Liver (tissue), 9 donors: ENCODE data around the gene TANC1. TPM values are rescaled to one million over a fixed set of nuclear protein-coding genes. Genes with fewer than 3 reads are reported as not detected.

Experiments
- DNase-seq: peaks from one replicate; pipeline ENCODE4 v3.0.0-alpha.2; 2017; ENCODE audit warnings: low spot score
- H3K27ac ChIP-seq, 2 donors: one replicate each; pipeline ENCODE4 v1.7.0; 2013; ENCODE audit warnings: inconsistent platforms in 2 of 2, low read length in 2 of 2, control low read depth in 1 of 2, low read depth in 1 of 2, mild to moderate bottlenecking in 1 of 2
- H3K27me3 ChIP-seq, 4 donors: one replicate each; pipeline versions ENCODE4 v1.6.1 to v1.7.0; 2013; ENCODE audit warnings: low read length in 3 of 4, inconsistent platforms in 1 of 4, mild to moderate bottlenecking in 1 of 4, moderate library complexity in 1 of 4; ENCODE audit not compliant: control insufficient read depth in 4 of 4, insufficient read depth in 4 of 4
- H3K36me3 ChIP-seq, 4 donors: one replicate each; pipeline versions ENCODE4 v1.6.1 to v1.7.0; 2013; ENCODE audit warnings: low read length in 3 of 4, mild to moderate bottlenecking in 3 of 4, low read depth in 1 of 4, moderate library complexity in 1 of 4; ENCODE audit not compliant: control insufficient read depth in 4 of 4, insufficient read depth in 3 of 4
- H3K4me1 ChIP-seq, 4 donors: one replicate each; pipeline versions ENCODE4 v1.6.1 to v1.7.0; 2013; ENCODE audit warnings: low read length in 3 of 4, mild to moderate bottlenecking in 3 of 4, moderate library complexity in 1 of 4; ENCODE audit not compliant: control insufficient read depth in 4 of 4, insufficient read depth in 4 of 4
- H3K4me3 ChIP-seq, 3 donors: one replicate each; pipeline versions ENCODE4 v1.6.1 to v1.7.0; 2013; ENCODE audit warnings: low read length in 3 of 3, control low read depth in 1 of 3, low read depth in 1 of 3, mild to moderate bottlenecking in 1 of 3
- H3K9ac ChIP-seq, 2 donors: one replicate each; pipeline ENCODE4 v1.7.0; 2013; ENCODE audit warnings: low read length in 2 of 2, mild to moderate bottlenecking in 2 of 2, moderate library complexity in 2 of 2, control low read depth in 1 of 2, low read depth in 1 of 2
- H3K9me3 ChIP-seq, 4 donors: one replicate each; pipeline versions ENCODE4 v1.6.1 to v1.7.0; 2013; ENCODE audit warnings: low read length in 3 of 4; ENCODE audit not compliant: control insufficient read depth in 4 of 4
- ATF3 ChIP-seq: IDR thresholded peaks from 2 replicates; pipeline ENCODE4 v1.6.1; 2016; ENCODE audit warnings: antibody characterized with exemption
- CTCF ChIP-seq: fragments of 150-350 bp; IDR thresholded peaks from 2 replicates; pipeline ENCODE4 v1.5.1; 2017; ENCODE audit warnings: improper control_type of control experiment, low read depth, low read length; ENCODE audit not compliant: missing input control
- EGR1 ChIP-seq, 2 donors: IDR thresholded peaks; 2 replicates each; pipeline ENCODE4 v1.6.1; 2016 to 2018; ENCODE audit warnings: antibody characterized with exemption in 2 of 2, low read depth in 2 of 2
- FOXA1 ChIP-seq: IDR thresholded peaks from 2 replicates; pipeline ENCODE4 v1.6.1; 2016; ENCODE audit warnings: antibody characterized with exemption
- FOXA2 ChIP-seq: IDR thresholded peaks from 2 replicates; pipeline ENCODE4 v1.6.1; 2016; ENCODE audit warnings: antibody characterized with exemption
- GABPA ChIP-seq, 2 donors: IDR thresholded peaks in 1 of 2; conservative IDR thresholded peaks in 1 of 2; 2 replicates each; pipeline ENCODE4 v1.6.1; 2016; ENCODE audit warnings: antibody characterized with exemption in 2 of 2, mild to moderate bottlenecking in 1 of 2, moderate library complexity in 1 of 2
- HNF4A ChIP-seq, 2 donors: conservative IDR thresholded peaks; 2 replicates each; pipeline ENCODE4 v1.6.1; 2016; ENCODE audit warnings: antibody characterized with exemption in 2 of 2, mild to moderate bottlenecking in 2 of 2
- HNF4G ChIP-seq: IDR thresholded peaks from 2 replicates; pipeline ENCODE4 v1.6.1; 2016; ENCODE audit warnings: antibody characterized with exemption
- JUND ChIP-seq, 2 donors: IDR thresholded peaks; 2 replicates each; pipeline ENCODE4 v1.6.1; 2016; ENCODE audit warnings: antibody characterized with exemption in 2 of 2
- MAX ChIP-seq: IDR thresholded peaks from 2 replicates; pipeline ENCODE4 v1.6.1; 2016; ENCODE audit warnings: antibody characterized with exemption
- NR2F2 ChIP-seq: IDR thresholded peaks from 2 replicates; pipeline ENCODE4 v1.6.1; 2016; ENCODE audit warnings: antibody characterized with exemption
- RAD21 ChIP-seq, 2 donors: IDR thresholded peaks; 2 replicates each; pipeline ENCODE4 v1.6.1; 2016; ENCODE audit warnings: antibody characterized with exemption in 2 of 2, mild to moderate bottlenecking in 2 of 2
- REST ChIP-seq: IDR thresholded peaks from 2 replicates; pipeline ENCODE4 v1.6.1; 2016; ENCODE audit warnings: antibody characterized with exemption, mild to moderate bottlenecking
- RXRA ChIP-seq, 2 donors: IDR thresholded peaks; 2 replicates each; pipeline ENCODE4 v1.6.1; 2017 to 2018; ENCODE audit warnings: antibody characterized with exemption in 2 of 2, mild to moderate bottlenecking in 1 of 2
- SP1 ChIP-seq: IDR thresholded peaks from 2 replicates; pipeline ENCODE4 v1.6.1; 2018; ENCODE audit warnings: antibody characterized with exemption, mild to moderate bottlenecking
- TAF1 ChIP-seq: conservative IDR thresholded peaks from 2 replicates; pipeline ENCODE4 v1.6.1; 2016; ENCODE audit warnings: antibody characterized with exemption, mild to moderate bottlenecking
- YY1 ChIP-seq: IDR thresholded peaks from 2 replicates; pipeline ENCODE4 v1.6.1; 2016; ENCODE audit warnings: antibody characterized with exemption, mild to moderate bottlenecking
- ZBTB33 ChIP-seq: IDR thresholded peaks from 2 replicates; pipeline ENCODE4 v1.6.1; 2016; ENCODE audit warnings: antibody characterized with exemption
- WGBS: extraction: QIAGEN DNeasy Blood & Tissue Kit; methylation state at CpG from one replicate; pipeline ENCODE4 v1.1.7; 2013; 5-methylcytosine and 5-hydroxymethylcytosine counted together
- polyA plus RNA-seq, 2 donors: library from polyadenylated mRNA; stranded (reverse) in 1 of 2; unstranded in 1 of 2; fragments of 200-250 nt in 1 of 2; fragments of >200 nt in 1 of 2; fragmentation: Nextera tagmentation in 1 of 2; extraction: Ambion mirVana in 1 of 2; gene quantifications; one replicate each; pipeline versions ENCODE4 v1.2.1 to v1.2.3, GENCODE V29; 2013 to 2015
- total RNA-seq, 2 donors: library from RNA; depleted of rRNA; stranded (reverse); fragments of >200 nt; gene quantifications; one replicate each; pipeline ENCODE4 v1.2.3, GENCODE V29; 2014
- donor health status: healthy.
- donor health status: healthy.
- donor health status: healthy.
- donor health status: healthy.
- donor health status: healthy.

TANC1 gene
- total and polyA plus RNA-seq, 4 donors, result 3.7 to 17.7 (median 5.2) TPM

- H3K27me3 ChIP-seq, result no peaks in the 10 kb centered on the region
- H3K36me3 ChIP-seq, result no peaks in the 10 kb centered on the region
- H3K4me3 ChIP-seq, result no peak overlapping the region
- no peak overlapping the region for H3K27ac ChIP-seq
- H3K9ac ChIP-seq, result no peak overlapping the region
- H3K9me3 ChIP-seq, result no peaks in the 10 kb centered on the region
- WGBS, result 93% methylated on average over 4 of the region's 4 CpGs
- DNase-seq, result no peak
- no peaks in the 10 kb centered on the region for H3K4me1 ChIP-seq
- no peak for TF ChIP-seq MAX
- TF ChIP-seq FOXA2, result no peak
- TF ChIP-seq ATF3, result no peak
- TF ChIP-seq CTCF, result no peak
- TF ChIP-seq REST, result no peak
- TF ChIP-seq YY1, result no peak
- TF ChIP-seq HNF4G, result no peak
- TF ChIP-seq GABPA (IDR thresholded peaks at IDR 0.05 in 1 of 2, conservative IDR thresholded peaks at IDR 0.05 in 1 of 2), result no peak
- no peak for TF ChIP-seq SP1
- TF ChIP-seq ZBTB33, result no peak
- TF ChIP-seq EGR1 (IDR thresholded peaks at IDR 0.05; ENCODE audit: low read depth in 2 of 2), result no peak
- TF ChIP-seq RAD21 (IDR thresholded peaks at IDR 0.05), result no peak
- no peak for TF ChIP-seq RXRA (IDR thresholded peaks at IDR 0.05)
- TF ChIP-seq TAF1, result no peak
- no peak for TF ChIP-seq NR2F2
- TF ChIP-seq JUND (IDR thresholded peaks at IDR 0.05), result no peak
- TF ChIP-seq HNF4A (conservative IDR thresholded peaks at IDR 0.05), result no peak
- no peak for TF ChIP-seq FOXA1
These were observed 24.5 kb upstream of the TANC1 start for GRCh38 chr2:158943973-158944372.
